GM23338 (cell line): ENCODE data around the gene PKD1L1. TPM values are rescaled to one million over a fixed set of nuclear protein-coding genes. Genes with fewer than 3 reads are reported as not detected.

Experiments used
- ATAC-seq: fragments of 200-7000 bp; cut with Tn5 transposase; 3 replicates; pipeline ENCODE4 v1.9.1; 2020
- DNase-seq: peaks from one replicate; pipeline ENCODE4 v3.0.0-alpha.2; 2015; ENCODE audit warnings: low spot score
- H2AFZ ChIP-seq: fragments of 200-600 bp; sonication (generic); 2 replicates; pipeline ENCODE4 v1.8.0; 2016; ENCODE audit warnings: antibody characterized with exemption, mild to moderate bottlenecking, moderate library complexity
- H3F3A ChIP-seq: fragments of 200-600 bp; sonication (generic); replicated peaks from 2 replicates; pipeline ENCODE4 v1.8.0; 2017; ENCODE audit warnings: antibody characterized with exemption, mixed run types, low read depth
- H3K27ac ChIP-seq: fragments of 200-600 bp; sonication (generic); 2 replicates; pipeline ENCODE4 v1.6.1; 2016; ENCODE audit warnings: low read depth
- H3K27me3 ChIP-seq: fragments of 200-600 bp; sonication (generic); 2 replicates; pipeline ENCODE4 v1.8.0; 2016; ENCODE audit warnings: mild to moderate bottlenecking, mixed run types, moderate library complexity; ENCODE audit not compliant: insufficient read depth
- H3K36me3 ChIP-seq: fragments of 200-600 bp; sonication (generic); 2 replicates; pipeline ENCODE4 v1.8.0; 2016; ENCODE audit warnings: mild to moderate bottlenecking; ENCODE audit not compliant: insufficient read depth
- H3K4me1 ChIP-seq: fragments of 200-600 bp; sonication (generic); 2 replicates; pipeline ENCODE4 v1.8.0; 2016; ENCODE audit warnings: mild to moderate bottlenecking, moderate library complexity; ENCODE audit not compliant: insufficient read depth
- H3K4me2 ChIP-seq: fragments of 200-600 bp; sonication (generic); 2 replicates; pipeline ENCODE4 v1.7.1; 2017; ENCODE audit warnings: mixed run types
- H3K4me3 ChIP-seq: fragments of 200-600 bp; sonication (generic); 2 replicates; pipeline ENCODE4 v1.6.1; 2016; ENCODE audit warnings: mixed run types
- H3K79me2 ChIP-seq: fragments of 200-600 bp; sonication (generic); replicated peaks from 2 replicates; pipeline ENCODE4 v1.8.0; 2017; ENCODE audit warnings: mild to moderate bottlenecking; ENCODE audit not compliant: insufficient read depth
- H3K9me2 ChIP-seq: fragments of 200-600 bp; sonication (generic); 2 replicates; pipeline ENCODE4 v1.8.0; 2017; ENCODE audit not compliant: insufficient read depth
- H4K20me1 ChIP-seq: fragments of 200-600 bp; sonication (generic); replicated peaks from 2 replicates; pipeline ENCODE4 v1.8.0; 2017; ENCODE audit warnings: mild to moderate bottlenecking; ENCODE audit not compliant: insufficient read depth
- H3K27ac Mint-ChIP-seq: 2 replicates; pipeline ENCODE4 v1.8.0; 2020; ENCODE audit warnings: inconsistent platforms, mild to moderate bottlenecking, moderate library complexity, mixed read lengths
- H3K27me3 Mint-ChIP-seq: 3 replicates; pipeline ENCODE4 v1.8.0; 2022; ENCODE audit warnings: low read depth, mild to moderate bottlenecking, moderate library complexity, mixed read lengths, inconsistent platforms; ENCODE audit not compliant: insufficient read depth, poor library complexity
- H3K36me3 Mint-ChIP-seq: 3 replicates; pipeline ENCODE4 v1.8.0; 2021; ENCODE audit warnings: low read depth, mild to moderate bottlenecking, inconsistent platforms, moderate library complexity, mixed read lengths
- H3K4me1 Mint-ChIP-seq: 3 replicates; pipeline ENCODE4 v1.8.0; 2020; ENCODE audit warnings: mild to moderate bottlenecking, inconsistent platforms, mixed read lengths
- H3K4me3 Mint-ChIP-seq: 3 replicates; pipeline ENCODE4 v1.8.0; 2021; ENCODE audit warnings: moderate library complexity, mild to moderate bottlenecking, inconsistent platforms, mixed read lengths
- H3K9me3 Mint-ChIP-seq: 3 replicates; pipeline ENCODE4 v1.8.0; 2020; ENCODE audit warnings: moderate library complexity, mild to moderate bottlenecking, inconsistent platforms, mixed read lengths
- EZH2 ChIP-seq: fragments of 200-600 bp; sonication (generic); IDR thresholded peaks from one replicate; pipeline ENCODE4 v1.8.0; 2017; ENCODE audit warnings: antibody characterized with exemption, mild to moderate bottlenecking, low read depth; ENCODE audit not compliant: unreplicated experiment
- EZH2phosphoT487 ChIP-seq: fragments of 200-600 bp; sonication (generic); IDR thresholded peaks from one replicate; pipeline ENCODE4 v1.8.1; 2018; ENCODE audit warnings: antibody characterized with exemption; ENCODE audit not compliant: unreplicated experiment
- NANOG ChIP-seq: IDR thresholded peaks from 2 replicates; pipeline ENCODE4 v1.6.1; 2016; ENCODE audit warnings: antibody characterized with exemption, borderline replicate concordance
- POLR2AphosphoS5 ChIP-seq: IDR thresholded peaks from 2 replicates; pipeline ENCODE4 v1.6.1; 2016; ENCODE audit warnings: antibody characterized with exemption, low read depth
- STAT1 ChIP-seq: IDR thresholded peaks from one replicate; pipeline ENCODE4 v1.6.1; 2016; ENCODE audit warnings: antibody characterized with exemption; ENCODE audit not compliant: unreplicated experiment
- polyA plus RNA-seq: library from polyadenylated mRNA; unstranded; fragments of >200 nt; fragmentation: Nextera tagmentation; extraction: Ambion mirVana; gene quantifications from 2 replicates; pipeline ENCODE4 v1.2.1, GENCODE V29; 2016
- total RNA-seq: library from RNA; depleted of rRNA; stranded (reverse); fragments of >200 nt; shearing (Covaris generic); gene quantifications from 2 replicates; pipeline ENCODE4 v1.2.3, GENCODE V29; 2014
- TF ChIP-seq, protein P1 (sequence below): IDR thresholded peaks from 2 replicates; pipeline ENCODE4 v1.6.1; 2016; ENCODE audit warnings: antibody characterized with exemption
- TF ChIP-seq, protein P2 (sequence below): fragments of 250-450 bp; sonication (Bioruptor Pico); IDR thresholded peaks from 2 replicates; pipeline ENCODE4 v1.5.0; 2020; ENCODE audit warnings: mild to moderate bottlenecking, moderate library complexity
- TF ChIP-seq, protein P3 (sequence below): IDR thresholded peaks from one replicate; pipeline ENCODE4 v1.6.1; 2018; ENCODE audit warnings: antibody characterized with exemption; ENCODE audit not compliant: unreplicated experiment

Gene PKD1L1
- total and polyA plus RNA-seq, 2 experiments from 2014 or later: 0.03 TPM; not detected in 1

DNA sequence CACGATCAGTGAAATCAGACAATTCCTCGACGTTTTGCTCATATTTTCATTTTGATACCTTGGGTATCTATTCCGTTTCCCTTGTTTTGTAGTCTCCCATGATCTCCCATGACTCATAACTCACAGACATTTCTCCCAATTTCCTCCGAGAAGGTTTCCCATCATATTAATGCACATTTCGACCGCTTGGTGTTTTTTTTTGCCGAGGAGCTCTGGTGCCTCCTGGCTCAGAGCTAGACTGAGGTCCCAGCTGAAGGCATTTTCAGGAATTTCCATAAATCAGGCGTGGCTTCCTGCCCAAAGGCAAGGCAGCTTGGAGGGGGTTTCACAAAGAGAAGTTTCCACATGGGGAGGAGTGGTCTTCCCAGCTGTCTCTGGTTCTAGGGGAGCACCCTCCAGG is 218.1 kb downstream of the PKD1L1 start:
- peaks cover 4% of the 10 kb centered on the region for H3K9me2 ChIP-seq
- Mint-ChIP-seq H3K36me3 (no peaks in the 10 kb centered on the region), H3K9me3 (no peaks in the 10 kb centered on the region), H3K27me3 (peaks cover 5% of the 10 kb centered on the region), H3K27ac (no peak overlapping the region), H3K4me3 (no peak overlapping the region), H3K4me1 (peaks cover 4% of the 10 kb centered on the region)
- H2AFZ ChIP-seq: no peak overlapping the region
- no peak overlapping the region for H3K4me3 ChIP-seq
- DNase-seq (no peak), ATAC-seq (no peak)
- H3K27ac ChIP-seq: no peak overlapping the region
- no peaks in the 10 kb centered on the region for H3K79me2 ChIP-seq
- no peaks in the 10 kb centered on the region for H3K27me3 ChIP-seq
- H3F3A ChIP-seq: no peaks in the 10 kb centered on the region
- no peak overlapping the region for H3K4me2 ChIP-seq
- no peaks in the 10 kb centered on the region for H4K20me1 ChIP-seq
- H3K4me1 ChIP-seq: no peaks in the 10 kb centered on the region
- H3K36me3 ChIP-seq: no peaks in the 10 kb centered on the region
- TF ChIP-seq NANOG (no peak), POLR2AphosphoS5 (no peak)
- TF ChIP-seq, protein P1, sequence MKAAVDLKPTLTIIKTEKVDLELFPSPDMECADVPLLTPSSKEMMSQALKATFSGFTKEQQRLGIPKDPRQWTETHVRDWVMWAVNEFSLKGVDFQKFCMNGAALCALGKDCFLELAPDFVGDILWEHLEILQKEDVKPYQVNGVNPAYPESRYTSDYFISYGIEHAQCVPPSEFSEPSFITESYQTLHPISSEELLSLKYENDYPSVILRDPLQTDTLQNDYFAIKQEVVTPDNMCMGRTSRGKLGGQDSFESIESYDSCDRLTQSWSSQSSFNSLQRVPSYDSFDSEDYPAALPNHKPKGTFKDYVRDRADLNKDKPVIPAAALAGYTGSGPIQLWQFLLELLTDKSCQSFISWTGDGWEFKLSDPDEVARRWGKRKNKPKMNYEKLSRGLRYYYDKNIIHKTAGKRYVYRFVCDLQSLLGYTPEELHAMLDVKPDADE: no peak
- TF ChIP-seq, protein P2, sequence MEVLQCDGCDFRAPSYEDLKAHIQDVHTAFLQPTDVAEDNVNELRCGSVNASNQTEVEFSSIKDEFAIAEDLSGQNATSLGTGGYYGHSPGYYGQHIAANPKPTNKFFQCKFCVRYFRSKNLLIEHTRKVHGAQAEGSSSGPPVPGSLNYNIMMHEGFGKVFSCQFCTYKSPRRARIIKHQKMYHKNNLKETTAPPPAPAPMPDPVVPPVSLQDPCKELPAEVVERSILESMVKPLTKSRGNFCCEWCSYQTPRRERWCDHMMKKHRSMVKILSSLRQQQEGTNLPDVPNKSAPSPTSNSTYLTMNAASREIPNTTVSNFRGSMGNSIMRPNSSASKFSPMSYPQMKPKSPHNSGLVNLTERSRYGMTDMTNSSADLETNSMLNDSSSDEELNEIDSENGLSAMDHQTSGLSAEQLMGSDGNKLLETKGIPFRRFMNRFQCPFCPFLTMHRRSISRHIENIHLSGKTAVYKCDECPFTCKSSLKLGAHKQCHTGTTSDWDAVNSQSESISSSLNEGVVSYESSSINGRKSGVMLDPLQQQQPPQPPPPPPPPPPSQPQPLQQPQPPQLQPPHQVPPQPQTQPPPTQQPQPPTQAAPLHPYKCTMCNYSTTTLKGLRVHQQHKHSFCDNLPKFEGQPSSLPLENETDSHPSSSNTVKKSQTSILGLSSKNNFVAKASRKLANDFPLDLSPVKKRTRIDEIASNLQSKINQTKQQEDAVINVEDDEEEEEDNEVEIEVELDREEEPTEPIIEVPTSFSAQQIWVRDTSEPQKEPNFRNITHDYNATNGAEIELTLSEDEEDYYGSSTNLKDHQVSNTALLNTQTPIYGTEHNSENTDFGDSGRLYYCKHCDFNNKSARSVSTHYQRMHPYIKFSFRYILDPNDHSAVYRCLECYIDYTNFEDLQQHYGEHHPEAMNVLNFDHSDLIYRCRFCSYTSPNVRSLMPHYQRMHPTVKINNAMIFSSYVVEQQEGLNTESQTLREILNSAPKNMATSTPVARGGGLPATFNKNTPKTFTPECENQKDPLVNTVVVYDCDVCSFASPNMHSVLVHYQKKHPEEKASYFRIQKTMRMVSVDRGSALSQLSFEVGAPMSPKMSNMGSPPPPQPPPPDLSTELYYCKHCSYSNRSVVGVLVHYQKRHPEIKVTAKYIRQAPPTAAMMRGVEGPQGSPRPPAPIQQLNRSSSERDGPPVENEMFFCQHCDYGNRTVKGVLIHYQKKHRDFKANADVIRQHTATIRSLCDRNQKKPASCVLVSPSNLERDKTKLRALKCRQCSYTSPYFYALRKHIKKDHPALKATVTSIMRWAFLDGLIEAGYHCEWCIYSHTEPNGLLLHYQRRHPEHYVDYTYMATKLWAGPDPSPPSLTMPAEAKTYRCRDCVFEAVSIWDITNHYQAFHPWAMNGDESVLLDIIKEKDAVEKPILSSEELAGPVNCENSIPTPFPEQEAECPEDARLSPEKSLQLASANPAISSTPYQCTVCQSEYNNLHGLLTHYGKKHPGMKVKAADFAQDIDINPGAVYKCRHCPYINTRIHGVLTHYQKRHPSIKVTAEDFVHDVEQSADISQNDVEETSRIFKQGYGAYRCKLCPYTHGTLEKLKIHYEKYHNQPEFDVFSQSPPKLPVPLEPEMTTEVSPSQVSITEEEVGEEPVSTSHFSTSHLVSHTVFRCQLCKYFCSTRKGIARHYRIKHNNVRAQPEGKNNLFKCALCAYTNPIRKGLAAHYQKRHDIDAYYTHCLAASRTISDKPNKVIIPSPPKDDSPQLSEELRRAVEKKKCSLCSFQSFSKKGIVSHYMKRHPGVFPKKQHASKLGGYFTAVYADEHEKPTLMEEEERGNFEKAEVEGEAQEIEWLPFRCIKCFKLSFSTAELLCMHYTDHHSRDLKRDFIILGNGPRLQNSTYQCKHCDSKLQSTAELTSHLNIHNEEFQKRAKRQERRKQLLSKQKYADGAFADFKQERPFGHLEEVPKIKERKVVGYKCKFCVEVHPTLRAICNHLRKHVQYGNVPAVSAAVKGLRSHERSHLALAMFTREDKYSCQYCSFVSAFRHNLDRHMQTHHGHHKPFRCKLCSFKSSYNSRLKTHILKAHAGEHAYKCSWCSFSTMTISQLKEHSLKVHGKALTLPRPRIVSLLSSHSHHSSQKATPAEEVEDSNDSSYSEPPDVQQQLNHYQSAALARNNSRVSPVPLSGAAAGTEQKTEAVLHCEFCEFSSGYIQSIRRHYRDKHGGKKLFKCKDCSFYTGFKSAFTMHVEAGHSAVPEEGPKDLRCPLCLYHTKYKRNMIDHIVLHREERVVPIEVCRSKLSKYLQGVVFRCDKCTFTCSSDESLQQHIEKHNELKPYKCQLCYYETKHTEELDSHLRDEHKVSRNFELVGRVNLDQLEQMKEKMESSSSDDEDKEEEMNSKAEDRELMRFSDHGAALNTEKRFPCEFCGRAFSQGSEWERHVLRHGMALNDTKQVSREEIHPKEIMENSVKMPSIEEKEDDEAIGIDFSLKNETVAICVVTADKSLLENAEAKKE: no peak

DNA sequence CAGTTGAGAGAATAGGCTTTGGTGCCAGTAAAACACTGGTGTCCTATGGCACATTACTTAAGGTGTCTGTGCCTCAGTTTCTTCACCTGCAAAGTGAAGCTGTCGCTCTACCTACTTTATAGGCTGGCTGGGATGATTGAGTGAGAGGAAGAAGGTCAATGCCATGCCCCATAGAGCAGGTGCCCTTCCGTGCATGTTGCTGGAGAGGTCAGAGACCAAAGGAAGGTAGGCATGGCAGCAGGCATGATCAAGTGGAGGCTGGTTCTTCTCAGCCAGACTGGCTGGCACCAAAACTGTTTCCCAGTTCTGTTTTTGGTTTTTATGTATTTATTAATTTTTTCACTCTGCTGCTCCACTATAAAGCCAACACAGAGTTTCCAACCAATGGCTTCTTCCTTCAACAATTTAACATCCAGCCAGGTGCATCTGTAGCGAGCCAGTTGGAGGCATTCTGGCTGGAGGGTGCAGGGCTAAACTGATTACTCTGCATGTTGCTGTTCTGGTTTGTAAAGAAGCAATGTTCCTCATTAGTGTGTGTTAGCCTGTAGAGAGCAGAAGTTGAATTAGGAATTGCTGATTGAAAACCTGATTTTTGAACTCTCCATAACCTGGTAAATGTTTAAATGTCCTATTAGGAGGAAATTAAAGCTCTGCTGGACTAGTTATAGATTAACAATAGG is 222.1 kb downstream of the PKD1L1 start:
- Mint-ChIP-seq H3K9me3 (no peaks in the 10 kb centered on the region), H3K27ac (no peak overlapping the region), H3K27me3 (peaks cover 5% of the 10 kb centered on the region), H3K4me1 (peaks cover 15% of the 10 kb centered on the region), H3K4me3 (no peak overlapping the region), H3K36me3 (no peaks in the 10 kb centered on the region; the same call in 2 of the 3 replicates)
- Histone ChIP-seq H3K27ac (no peak overlapping the region), H3K27me3 (no peaks in the 10 kb centered on the region), H3K79me2 (no peaks in the 10 kb centered on the region), H3K36me3 (no peaks in the 10 kb centered on the region), H3F3A (no peaks in the 10 kb centered on the region), H3K4me2 (no peak overlapping the region), H3K4me1 (peaks cover 4% of the 10 kb centered on the region), H2AFZ (no peak overlapping the region), H3K9me2 (peaks cover 9% of the 10 kb centered on the region), H3K4me3 (no peak overlapping the region), H4K20me1 (no peaks in the 10 kb centered on the region)
- no peak for ATAC-seq
- no peak for DNase-seq
- TF ChIP-seq, protein P3, sequence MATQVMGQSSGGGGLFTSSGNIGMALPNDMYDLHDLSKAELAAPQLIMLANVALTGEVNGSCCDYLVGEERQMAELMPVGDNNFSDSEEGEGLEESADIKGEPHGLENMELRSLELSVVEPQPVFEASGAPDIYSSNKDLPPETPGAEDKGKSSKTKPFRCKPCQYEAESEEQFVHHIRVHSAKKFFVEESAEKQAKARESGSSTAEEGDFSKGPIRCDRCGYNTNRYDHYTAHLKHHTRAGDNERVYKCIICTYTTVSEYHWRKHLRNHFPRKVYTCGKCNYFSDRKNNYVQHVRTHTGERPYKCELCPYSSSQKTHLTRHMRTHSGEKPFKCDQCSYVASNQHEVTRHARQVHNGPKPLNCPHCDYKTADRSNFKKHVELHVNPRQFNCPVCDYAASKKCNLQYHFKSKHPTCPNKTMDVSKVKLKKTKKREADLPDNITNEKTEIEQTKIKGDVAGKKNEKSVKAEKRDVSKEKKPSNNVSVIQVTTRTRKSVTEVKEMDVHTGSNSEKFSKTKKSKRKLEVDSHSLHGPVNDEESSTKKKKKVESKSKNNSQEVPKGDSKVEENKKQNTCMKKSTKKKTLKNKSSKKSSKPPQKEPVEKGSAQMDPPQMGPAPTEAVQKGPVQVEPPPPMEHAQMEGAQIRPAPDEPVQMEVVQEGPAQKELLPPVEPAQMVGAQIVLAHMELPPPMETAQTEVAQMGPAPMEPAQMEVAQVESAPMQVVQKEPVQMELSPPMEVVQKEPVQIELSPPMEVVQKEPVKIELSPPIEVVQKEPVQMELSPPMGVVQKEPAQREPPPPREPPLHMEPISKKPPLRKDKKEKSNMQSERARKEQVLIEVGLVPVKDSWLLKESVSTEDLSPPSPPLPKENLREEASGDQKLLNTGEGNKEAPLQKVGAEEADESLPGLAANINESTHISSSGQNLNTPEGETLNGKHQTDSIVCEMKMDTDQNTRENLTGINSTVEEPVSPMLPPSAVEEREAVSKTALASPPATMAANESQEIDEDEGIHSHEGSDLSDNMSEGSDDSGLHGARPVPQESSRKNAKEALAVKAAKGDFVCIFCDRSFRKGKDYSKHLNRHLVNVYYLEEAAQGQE: no peak
- TF ChIP-seq STAT1 (no peak), EZH2 (no peak), EZH2phosphoT487 (no peak)
